A549 (cell line): ENCODE data around the gene ACAT2. TPM values are rescaled to one million over a fixed set of nuclear protein-coding genes. Genes with fewer than 3 reads are reported as not detected.
A peak's percentile ranks its signal among the peaks of the same experiment; 100 is the strongest.

Source experiments
- ATAC-seq, 2 experiments: fragments of 200-7000 bp in 1 of 2; fragments of >200 bp in 1 of 2; cut with Nextera tagmentation in 1 of 2; cut with Tn5 transposase in 1 of 2; 3 replicates each; pipeline versions ENCODE4 v1.8.0 to v1.9.1; 2018 to 2020; ENCODE audit warnings: mild to moderate bottlenecking in 1 of 2, moderate library complexity in 1 of 2
- CTCF ChIA-PET: fragments of 300-600 bp; sonication (Branson Sonifier 250); formaldehyde crosslinking; extraction: SDS; loops from one replicate; lab custom pipeline; 2021; ENCODE audit warnings: antibody characterized with exemption, inconsistent platforms; lab: Yijun Ruan, JAX
- POLR2A ChIA-PET: fragments of 350-600 bp; formaldehyde crosslinking; extraction: SDS; loops from one replicate; lab custom pipeline; 2021; ENCODE audit warnings: antibody characterized with exemption, inconsistent platforms; lab: Yijun Ruan, JAX
- DNase-seq, 2 experiments: peaks; one replicate each; pipeline versions ENCODE4 v3.0.0 to v3.0.0-alpha.2; 2011 to 2016; ENCODE audit warnings: low read depth in 1 of 2, low spot score in 1 of 2
- FAIRE-seq: peaks from 2 replicates; lab custom pipeline; 2011; peaks lifted over from hg19 to GRCh38; lab: Jason Lieb, UNC
- H3K27ac ChIP-seq, 2 experiments: fragments of >200 bp; sonication (Bioruptor Twin); formaldehyde crosslinking; 3 replicates each; pipeline ENCODE4 v1.5.1; 2016 to 2017
- H3K4me1 ChIP-seq: fragments of >200 bp; sonication (Bioruptor Twin); formaldehyde crosslinking; 3 replicates; pipeline ENCODE4 v1.6.1; 2016
- H3K4me2 ChIP-seq: fragments of >200 bp; sonication (Bioruptor Twin); formaldehyde crosslinking; 3 replicates; pipeline ENCODE4 v1.6.1; 2016
- H3K4me3 ChIP-seq: fragments of >200 bp; sonication (Bioruptor Twin); formaldehyde crosslinking; 3 replicates; pipeline ENCODE4 v1.5.1; 2016
- H3K9me3 ChIP-seq: fragments of >200 bp; sonication (Bioruptor Twin); formaldehyde crosslinking; 3 replicates; pipeline ENCODE4 v1.6.1; 2016
- CBX2 ChIP-seq: fragments of 200-600 bp; sonication (generic); IDR thresholded peaks from 2 replicates; pipeline ENCODE4 v1.6.1; 2016; ENCODE audit warnings: low read depth, mild to moderate bottlenecking, borderline replicate concordance
- CBX8 ChIP-seq: fragments of 200-600 bp; sonication (generic); IDR thresholded peaks from 2 replicates; pipeline ENCODE4 v1.6.1; 2016
- EP300 ChIP-seq, 2 experiments: fragments of >200 bp; sonication (Bioruptor Twin); formaldehyde crosslinking; IDR thresholded peaks; 2 replicates in 1 of 2; 3 replicates in 1 of 2; pipeline ENCODE4 v1.6.1; 2016 to 2017
- ESRRA ChIP-seq: fragments of 150-350 bp; IDR thresholded peaks from 2 replicates; pipeline ENCODE4 v1.6.1; 2014; ENCODE audit warnings: mild to moderate bottlenecking, low read length, borderline replicate concordance
- FOSB ChIP-seq: fragments of 250-450 bp; sonication (Bioruptor Pico); IDR thresholded peaks from 2 replicates; pipeline ENCODE4 v1.5.0; 2020; ENCODE audit warnings: mild to moderate bottlenecking, moderate library complexity
- GATA3 ChIP-seq: IDR thresholded peaks from 2 replicates; pipeline ENCODE4 v1.6.1; 2012; ENCODE audit warnings: borderline replicate concordance
- HDAC2 ChIP-seq: fragments of 200-600 bp; sonication (generic); IDR thresholded peaks from 2 replicates; pipeline ENCODE4 v1.6.1; 2016
- HOXA7 ChIP-seq: fragments of 250-450 bp; sonication (Bioruptor Pico); IDR thresholded peaks from 2 replicates; pipeline ENCODE4 v1.5.0; 2020; ENCODE audit warnings: mild to moderate bottlenecking, moderate library complexity
- HOXB13 ChIP-seq: fragments of 250-450 bp; sonication (Bioruptor Pico); IDR thresholded peaks from 2 replicates; pipeline ENCODE4 v1.5.0; 2020; ENCODE audit warnings: low read depth, mild to moderate bottlenecking, moderate library complexity
- KDM1A ChIP-seq: fragments of 200-600 bp; sonication (generic); IDR thresholded peaks from 2 replicates; pipeline ENCODE4 v1.6.1; 2016; ENCODE audit warnings: low read depth, mild to moderate bottlenecking
- KDM5A ChIP-seq: fragments of 200-600 bp; sonication (generic); IDR thresholded peaks from 2 replicates; pipeline ENCODE4 v1.6.1; 2016; ENCODE audit warnings: antibody characterized with exemption, mild to moderate bottlenecking
- MAFK ChIP-seq: fragments of 450-650 bp; IDR thresholded peaks from 2 replicates; pipeline ENCODE4 v1.6.1; 2014; ENCODE audit not compliant: partially characterized antibody
- MAZ ChIP-seq: fragments of 150-350 bp; IDR thresholded peaks from 2 replicates; pipeline ENCODE4 v1.6.1; 2014; ENCODE audit warnings: antibody characterized with exemption, low read depth, low read length, borderline replicate concordance
- NPAS2 ChIP-seq: fragments of 250-450 bp; sonication (Bioruptor Pico); IDR thresholded peaks from 2 replicates; pipeline ENCODE4 v1.8.0; 2022; ENCODE audit warnings: mild to moderate bottlenecking, moderate library complexity, borderline replicate concordance
- NR3C1 ChIP-seq: fragments of >200 bp; sonication (Bioruptor Twin); formaldehyde crosslinking; IDR thresholded peaks from 3 replicates; pipeline ENCODE4 v1.6.1; 2017
- RNF2 ChIP-seq: fragments of 200-600 bp; sonication (generic); IDR thresholded peaks from 2 replicates; pipeline ENCODE4 v1.6.1; 2016; ENCODE audit warnings: low read depth, mild to moderate bottlenecking, antibody characterized with exemption, moderate library complexity, borderline replicate concordance
- SMC3 ChIP-seq: fragments of >200 bp; sonication (Bioruptor Twin); formaldehyde crosslinking; IDR thresholded peaks from 3 replicates; pipeline ENCODE4 v1.6.1; 2018; ENCODE audit warnings: inconsistent platforms
- TFCP2L1 ChIP-seq: fragments of 250-450 bp; sonication (Bioruptor Pico); IDR thresholded peaks from 2 replicates; pipeline ENCODE4 v1.5.0; 2021; ENCODE audit warnings: mild to moderate bottlenecking
- ZC3H11A ChIP-seq: fragments of 450-650 bp; IDR thresholded peaks from 2 replicates; pipeline ENCODE4 v1.6.1; 2014; ENCODE audit warnings: antibody characterized with exemption, mild to moderate bottlenecking
- ZFP36 ChIP-seq: fragments of 450-650 bp; IDR thresholded peaks from 2 replicates; pipeline ENCODE4 v1.6.1; 2014; ENCODE audit warnings: borderline replicate concordance; ENCODE audit not compliant: partially characterized antibody
- WGBS: methylation state at CpG from one replicate; pipeline ENCODE4 v1.1.6; 2017; ENCODE audit errors: missing lambda C conversion rate; 5-methylcytosine and 5-hydroxymethylcytosine counted together
- polyA plus RNA-seq, 4 experiments: library from polyadenylated mRNA; depleted of rRNA in 3 of 4; stranded (reverse); fragments of >200 nt; fragmentation: RNase III in 1 of 4; extraction: RNeasy Plus Mini Kit Qiagen cat#74134 plus additional on column Dnase treatment in 1 of 4; gene quantifications; 2 replicates in 3 of 4; 3 replicates in 1 of 4; pipeline ENCODE4 v1.2.3, GENCODE V29; 2011 to 2017
- TF ChIP-seq, protein P1 (sequence below): fragments of 150-350 bp; IDR thresholded peaks from 2 replicates; pipeline ENCODE4 v1.6.1; 2014; ENCODE audit warnings: low read depth, mild to moderate bottlenecking, low read length
- TF ChIP-seq, protein P2 (sequence below): fragments of 200-600 bp; sonication (generic); IDR thresholded peaks from 2 replicates; pipeline ENCODE4 v1.6.1; 2016; ENCODE audit warnings: antibody characterized with exemption, mild to moderate bottlenecking, moderate library complexity
- TF ChIP-seq, protein P3 (sequence below): IDR thresholded peaks from 2 replicates; pipeline ENCODE4 v1.6.1; 2012; ENCODE audit warnings: low read depth, borderline replicate concordance
- TF ChIP-seq, protein P4 (sequence below): fragments of >200 bp; sonication (Bioruptor Twin); formaldehyde crosslinking; IDR thresholded peaks from 3 replicates; pipeline ENCODE4 v1.5.1; 2016
- TF ChIP-seq, protein P5 (sequence below): IDR thresholded peaks from 2 replicates; pipeline ENCODE4 v1.6.1; 2012
- TF ChIP-seq, protein P6 (sequence below): fragments of >200 bp; sonication (Bioruptor Twin); formaldehyde crosslinking; IDR thresholded peaks from 2 replicates; pipeline ENCODE4 v1.6.1; 2016
- TF ChIP-seq, protein P7 (sequence below): fragments of >200 bp; sonication (Bioruptor Twin); formaldehyde crosslinking; IDR thresholded peaks from 3 replicates; pipeline ENCODE4 v1.6.1; 2016

The ACAT2 gene
- polyA plus RNA-seq, 2 of the 4 experiments (the other 2 are of a cell fraction), result 44.7 to 45.5 TPM

DNA sequence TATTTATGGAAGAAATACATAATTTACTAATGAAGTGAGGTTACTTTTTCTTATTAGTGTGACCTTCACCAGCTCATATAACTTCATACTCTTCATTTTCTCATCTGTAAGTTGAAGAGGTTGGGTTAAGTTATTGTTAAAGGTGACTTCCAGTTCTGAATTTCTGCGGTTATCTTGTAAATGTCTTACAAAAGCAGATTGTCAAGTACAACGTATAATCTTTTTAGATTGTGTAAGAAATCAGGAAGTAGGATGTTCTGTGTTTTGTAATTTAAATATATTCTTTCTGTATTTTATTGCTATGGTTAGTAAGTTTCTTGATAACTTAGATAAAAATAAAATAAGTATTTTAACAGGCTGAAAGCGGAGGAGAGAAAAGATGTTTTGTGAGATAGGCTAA lies 22.5 kb upstream of the ACAT2 start:
- WGBS, result 75% methylated on average over 3 of the region's 3 CpGs
- ATAC-seq (no peak), DNase-seq (no peak), FAIRE-seq (no peak)
- H3K4me3 ChIP-seq, result no peak overlapping the region
- H3K4me2 ChIP-seq, result no peak overlapping the region
- TF ChIP-seq RNF2 (no peak), HOXA7 (CRISPR knock-in tag) (no peak), ZFP36 (no peak), GATA3 (no peak), SMC3 (no peak), ESRRA (no peak), KDM5A (no peak), ZC3H11A (no peak), KDM1A (no peak), HDAC2 (no peak), TFCP2L1 (CRISPR knock-in tag) (no peak)
- TF ChIP-seq, protein P1, sequence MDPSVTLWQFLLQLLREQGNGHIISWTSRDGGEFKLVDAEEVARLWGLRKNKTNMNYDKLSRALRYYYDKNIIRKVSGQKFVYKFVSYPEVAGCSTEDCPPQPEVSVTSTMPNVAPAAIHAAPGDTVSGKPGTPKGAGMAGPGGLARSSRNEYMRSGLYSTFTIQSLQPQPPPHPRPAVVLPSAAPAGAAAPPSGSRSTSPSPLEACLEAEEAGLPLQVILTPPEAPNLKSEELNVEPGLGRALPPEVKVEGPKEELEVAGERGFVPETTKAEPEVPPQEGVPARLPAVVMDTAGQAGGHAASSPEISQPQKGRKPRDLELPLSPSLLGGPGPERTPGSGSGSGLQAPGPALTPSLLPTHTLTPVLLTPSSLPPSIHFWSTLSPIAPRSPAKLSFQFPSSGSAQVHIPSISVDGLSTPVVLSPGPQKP, result no peak
- TF ChIP-seq, protein P2, sequence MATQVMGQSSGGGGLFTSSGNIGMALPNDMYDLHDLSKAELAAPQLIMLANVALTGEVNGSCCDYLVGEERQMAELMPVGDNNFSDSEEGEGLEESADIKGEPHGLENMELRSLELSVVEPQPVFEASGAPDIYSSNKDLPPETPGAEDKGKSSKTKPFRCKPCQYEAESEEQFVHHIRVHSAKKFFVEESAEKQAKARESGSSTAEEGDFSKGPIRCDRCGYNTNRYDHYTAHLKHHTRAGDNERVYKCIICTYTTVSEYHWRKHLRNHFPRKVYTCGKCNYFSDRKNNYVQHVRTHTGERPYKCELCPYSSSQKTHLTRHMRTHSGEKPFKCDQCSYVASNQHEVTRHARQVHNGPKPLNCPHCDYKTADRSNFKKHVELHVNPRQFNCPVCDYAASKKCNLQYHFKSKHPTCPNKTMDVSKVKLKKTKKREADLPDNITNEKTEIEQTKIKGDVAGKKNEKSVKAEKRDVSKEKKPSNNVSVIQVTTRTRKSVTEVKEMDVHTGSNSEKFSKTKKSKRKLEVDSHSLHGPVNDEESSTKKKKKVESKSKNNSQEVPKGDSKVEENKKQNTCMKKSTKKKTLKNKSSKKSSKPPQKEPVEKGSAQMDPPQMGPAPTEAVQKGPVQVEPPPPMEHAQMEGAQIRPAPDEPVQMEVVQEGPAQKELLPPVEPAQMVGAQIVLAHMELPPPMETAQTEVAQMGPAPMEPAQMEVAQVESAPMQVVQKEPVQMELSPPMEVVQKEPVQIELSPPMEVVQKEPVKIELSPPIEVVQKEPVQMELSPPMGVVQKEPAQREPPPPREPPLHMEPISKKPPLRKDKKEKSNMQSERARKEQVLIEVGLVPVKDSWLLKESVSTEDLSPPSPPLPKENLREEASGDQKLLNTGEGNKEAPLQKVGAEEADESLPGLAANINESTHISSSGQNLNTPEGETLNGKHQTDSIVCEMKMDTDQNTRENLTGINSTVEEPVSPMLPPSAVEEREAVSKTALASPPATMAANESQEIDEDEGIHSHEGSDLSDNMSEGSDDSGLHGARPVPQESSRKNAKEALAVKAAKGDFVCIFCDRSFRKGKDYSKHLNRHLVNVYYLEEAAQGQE, result no peak
- TF ChIP-seq, protein P3, sequence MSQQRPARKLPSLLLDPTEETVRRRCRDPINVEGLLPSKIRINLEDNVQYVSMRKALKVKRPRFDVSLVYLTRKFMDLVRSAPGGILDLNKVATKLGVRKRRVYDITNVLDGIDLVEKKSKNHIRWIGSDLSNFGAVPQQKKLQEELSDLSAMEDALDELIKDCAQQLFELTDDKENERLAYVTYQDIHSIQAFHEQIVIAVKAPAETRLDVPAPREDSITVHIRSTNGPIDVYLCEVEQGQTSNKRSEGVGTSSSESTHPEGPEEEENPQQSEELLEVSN, result no peak
- no peaks in the 10 kb centered on the region for H3K9me3 ChIP-seq
- peaks cover 12% of the 10 kb centered on the region; the same call in 2 of the 3 replicates for H3K4me1 ChIP-seq
- no peak overlapping the region for H3K27ac ChIP-seq
- ChIA-PET CTCF (no interaction called here), POLR2A (interaction anchor here (0.7 kb wide), 1 partner anchor 122 kb away, joined by 4 read pairs; no protein-coding TSS in a partner anchor)

DNA sequence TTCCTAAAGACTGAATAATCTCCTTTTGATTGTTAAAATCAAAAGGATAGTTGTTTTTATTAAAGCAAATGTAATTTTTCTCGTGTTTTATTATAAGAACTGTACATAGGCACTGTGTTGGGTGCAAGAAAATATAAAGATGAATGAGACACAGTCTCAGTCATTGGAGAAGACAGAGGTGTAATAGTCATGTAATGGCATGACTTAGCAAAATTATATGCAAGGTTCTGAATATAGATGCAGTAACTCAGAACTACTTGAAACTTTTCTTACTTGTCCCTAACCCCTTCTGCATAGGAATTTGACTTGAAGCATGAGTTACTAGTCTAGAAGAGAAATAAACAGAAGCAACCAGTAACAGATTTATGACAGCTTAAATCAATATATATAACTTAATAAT lies 19.7 kb upstream of the ACAT2 start:
- DNase-seq (no peak), ATAC-seq (no peak), FAIRE-seq (no peak)
- H3K4me2 ChIP-seq, result no peak overlapping the region
- 82% methylated on average over 1 of the region's 1 CpG for WGBS
- no peaks in the 10 kb centered on the region for H3K9me3 ChIP-seq
- H3K4me3 ChIP-seq, result no peak overlapping the region
- peaks cover 9% of the 10 kb centered on the region; the same call in 2 of the 3 replicates for H3K4me1 ChIP-seq
- ChIA-PET POLR2A (no interaction called here), CTCF (no interaction called here)
- 0 out of 6 replicates have a peak overlapping the region, but pooled peaks of 1 of the 2 experiments have one; percentile 15 for H3K27ac ChIP-seq
- TF ChIP-seq HOXB13 (CRISPR knock-in tag), result no peak
- no peak for TF ChIP-seq NPAS2 (CRISPR knock-in tag)
- TF ChIP-seq CBX2, result no peak
- TF ChIP-seq, protein P4, sequence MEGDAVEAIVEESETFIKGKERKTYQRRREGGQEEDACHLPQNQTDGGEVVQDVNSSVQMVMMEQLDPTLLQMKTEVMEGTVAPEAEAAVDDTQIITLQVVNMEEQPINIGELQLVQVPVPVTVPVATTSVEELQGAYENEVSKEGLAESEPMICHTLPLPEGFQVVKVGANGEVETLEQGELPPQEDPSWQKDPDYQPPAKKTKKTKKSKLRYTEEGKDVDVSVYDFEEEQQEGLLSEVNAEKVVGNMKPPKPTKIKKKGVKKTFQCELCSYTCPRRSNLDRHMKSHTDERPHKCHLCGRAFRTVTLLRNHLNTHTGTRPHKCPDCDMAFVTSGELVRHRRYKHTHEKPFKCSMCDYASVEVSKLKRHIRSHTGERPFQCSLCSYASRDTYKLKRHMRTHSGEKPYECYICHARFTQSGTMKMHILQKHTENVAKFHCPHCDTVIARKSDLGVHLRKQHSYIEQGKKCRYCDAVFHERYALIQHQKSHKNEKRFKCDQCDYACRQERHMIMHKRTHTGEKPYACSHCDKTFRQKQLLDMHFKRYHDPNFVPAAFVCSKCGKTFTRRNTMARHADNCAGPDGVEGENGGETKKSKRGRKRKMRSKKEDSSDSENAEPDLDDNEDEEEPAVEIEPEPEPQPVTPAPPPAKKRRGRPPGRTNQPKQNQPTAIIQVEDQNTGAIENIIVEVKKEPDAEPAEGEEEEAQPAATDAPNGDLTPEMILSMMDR, result no peak
- TF ChIP-seq, protein P1, result no peak
- no peak for TF ChIP-seq EP300 (IDR thresholded peaks at IDR 0.05)
- TF ChIP-seq HOXA7 (CRISPR knock-in tag), result no peak
- no peak for TF ChIP-seq HDAC2
- TF ChIP-seq FOSB, result no peak
- no peak for TF ChIP-seq NR3C1
- TF ChIP-seq MAFK, result peak; percentile 61
- TF ChIP-seq, protein P5, sequence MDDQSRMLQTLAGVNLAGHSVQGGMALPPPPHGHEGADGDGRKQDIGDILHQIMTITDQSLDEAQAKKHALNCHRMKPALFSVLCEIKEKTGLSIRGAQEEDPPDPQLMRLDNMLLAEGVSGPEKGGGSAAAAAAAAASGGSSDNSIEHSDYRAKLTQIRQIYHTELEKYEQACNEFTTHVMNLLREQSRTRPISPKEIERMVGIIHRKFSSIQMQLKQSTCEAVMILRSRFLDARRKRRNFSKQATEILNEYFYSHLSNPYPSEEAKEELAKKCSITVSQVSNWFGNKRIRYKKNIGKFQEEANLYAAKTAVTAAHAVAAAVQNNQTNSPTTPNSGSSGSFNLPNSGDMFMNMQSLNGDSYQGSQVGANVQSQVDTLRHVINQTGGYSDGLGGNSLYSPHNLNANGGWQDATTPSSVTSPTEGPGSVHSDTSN, result no peak
- no peak for TF ChIP-seq CBX8
- TF ChIP-seq, protein P6, sequence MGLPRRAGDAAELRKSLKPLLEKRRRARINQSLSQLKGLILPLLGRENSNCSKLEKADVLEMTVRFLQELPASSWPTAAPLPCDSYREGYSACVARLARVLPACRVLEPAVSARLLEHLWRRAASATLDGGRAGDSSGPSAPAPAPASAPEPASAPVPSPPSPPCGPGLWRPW, result no peak
- TF ChIP-seq, protein P7, sequence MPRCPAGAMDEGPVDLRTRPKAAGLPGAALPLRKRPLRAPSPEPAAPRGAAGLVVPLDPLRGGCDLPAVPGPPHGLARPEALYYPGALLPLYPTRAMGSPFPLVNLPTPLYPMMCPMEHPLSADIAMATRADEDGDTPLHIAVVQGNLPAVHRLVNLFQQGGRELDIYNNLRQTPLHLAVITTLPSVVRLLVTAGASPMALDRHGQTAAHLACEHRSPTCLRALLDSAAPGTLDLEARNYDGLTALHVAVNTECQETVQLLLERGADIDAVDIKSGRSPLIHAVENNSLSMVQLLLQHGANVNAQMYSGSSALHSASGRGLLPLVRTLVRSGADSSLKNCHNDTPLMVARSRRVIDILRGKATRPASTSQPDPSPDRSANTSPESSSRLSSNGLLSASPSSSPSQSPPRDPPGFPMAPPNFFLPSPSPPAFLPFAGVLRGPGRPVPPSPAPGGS, result no peak
- no peak for TF ChIP-seq MAZ
